HepG2 (cell line): ENCODE measurements around the gene DNAJC5. TPM values are rescaled to one million over a fixed set of nuclear protein-coding genes. Genes with fewer than 3 reads are reported as not detected.
A peak's percentile ranks its signal among the peaks of the same experiment; 100 is the strongest.

Experiments
- HDAC2 ChIP-seq: sonication (generic); formaldehyde crosslinking; IDR thresholded peaks from 2 replicates; pipeline ENCODE4 v1.4.0; 2020; ENCODE audit warnings: missing genetic modification reagents
- HNRNPLL ChIP-seq: fragments of 200-400 bp; formaldehyde crosslinking; IDR thresholded peaks from 2 replicates; pipeline ENCODE4 v1.6.1; 2017; ENCODE audit warnings: mild to moderate bottlenecking, low read depth, low read length; ENCODE audit not compliant: poor library complexity, severe bottlenecking
- MAF1 ChIP-seq: sonication (generic); formaldehyde crosslinking; IDR thresholded peaks from 2 replicates; pipeline ENCODE4 v1.5.0; 2020; ENCODE audit warnings: missing genetic modification reagents, borderline replicate concordance
- MTF1 ChIP-seq: sonication (generic); formaldehyde crosslinking; IDR thresholded peaks from 2 replicates; pipeline ENCODE4 v1.5.0; 2020; ENCODE audit warnings: missing genetic modification reagents
- SOX5 ChIP-seq: IDR thresholded peaks from 2 replicates; pipeline ENCODE4 v1.6.1; 2016; ENCODE audit warnings: borderline replicate concordance
- TAF1 ChIP-seq: sonication (generic); formaldehyde crosslinking; IDR thresholded peaks from 2 replicates; pipeline ENCODE4 v1.4.0; 2020; ENCODE audit warnings: missing genetic modification reagents
- TBL1XR1 ChIP-seq: fragments of 150-350 bp; IDR thresholded peaks from 2 replicates; pipeline ENCODE4 v1.6.1; 2014; ENCODE audit warnings: borderline replicate concordance, low read length; ENCODE audit not compliant: partially characterized antibody
- ZFYVE20 ChIP-seq: sonication (generic); formaldehyde crosslinking; IDR thresholded peaks from 2 replicates; pipeline ENCODE4 v1.8.0; 2023; ENCODE audit warnings: low read depth, mild to moderate bottlenecking, moderate library complexity, missing genetic modification reagents, borderline replicate concordance
- ZNF121 ChIP-seq: sonication (generic); formaldehyde crosslinking; IDR thresholded peaks from 2 replicates; pipeline ENCODE4 v1.5.0; 2020; ENCODE audit warnings: mild to moderate bottlenecking, missing genetic modification reagents
- ZNF124 ChIP-seq: sonication (generic); formaldehyde crosslinking; IDR thresholded peaks from 2 replicates; pipeline ENCODE4 v1.4.0; 2020; ENCODE audit warnings: missing genetic modification reagents
- ZNF274 ChIP-seq: sonication (generic); formaldehyde crosslinking; IDR thresholded peaks from 2 replicates; pipeline ENCODE4 v1.5.1; 2020; ENCODE audit warnings: mild to moderate bottlenecking, missing genetic modification reagents
- ZNF597 ChIP-seq: sonication (generic); formaldehyde crosslinking; IDR thresholded peaks from 2 replicates; pipeline ENCODE4 v1.5.0; 2020; ENCODE audit warnings: missing genetic modification reagents
- polyA plus RNA-seq, 8 experiments: library from polyadenylated mRNA; depleted of rRNA in 3 of 8; stranded (reverse) in 7 of 8; unstranded in 1 of 8; fragments of >200 nt; fragmentation: Illumina TruSeq in 4 of 8; extraction: Trizol in 4 of 8; gene quantifications; 2 replicates each; pipeline versions ENCODE4 v1.2.1 to v1.2.3, GENCODE V29; 2011 to 2016; ENCODE audit warnings: low read depth in 4 of 8, missing spikeins in 1 of 8, mixed read lengths in 1 of 8; ENCODE audit not compliant: insufficient read depth in 1 of 8
- total RNA-seq, 5 experiments: library from RNA; depleted of rRNA; stranded (reverse); fragments of >200 nt; fragmentation: Illumina TruSeq; extraction: Trizol; gene quantifications; 2 replicates each; pipeline ENCODE4 v1.2.3, GENCODE V29; 2016; ENCODE audit warnings: low read depth in 1 of 5
- TF ChIP-seq, protein P1 (sequence below), 2 experiments: sonication (generic) in 1 of 2; formaldehyde crosslinking in 1 of 2; IDR thresholded peaks; 2 replicates each; pipeline versions ENCODE4 v1.4.0 to v1.6.1; 2016 to 2020; ENCODE audit warnings: borderline replicate concordance in 1 of 2, low read depth in 1 of 2, mild to moderate bottlenecking in 1 of 2, missing genetic modification reagents in 1 of 2
- TF ChIP-seq, protein P2 (sequence below): sonication (generic); formaldehyde crosslinking; IDR thresholded peaks from 2 replicates; pipeline ENCODE4 v1.4.0; 2020; ENCODE audit warnings: mild to moderate bottlenecking, missing genetic modification reagents
- TF ChIP-seq, protein P3 (sequence below): sonication (generic); formaldehyde crosslinking; IDR thresholded peaks from 2 replicates; pipeline ENCODE4 v1.4.0; 2020; ENCODE audit warnings: mild to moderate bottlenecking, missing genetic modification reagents

Gene DNAJC5
- total and polyA plus RNA-seq, 2 of the 13 experiments (the other 11 are each of a cell fraction or from before 2014, with no cell fraction given), result 42.8 to 64.5 TPM

- TF ChIP-seq, protein P1, sequence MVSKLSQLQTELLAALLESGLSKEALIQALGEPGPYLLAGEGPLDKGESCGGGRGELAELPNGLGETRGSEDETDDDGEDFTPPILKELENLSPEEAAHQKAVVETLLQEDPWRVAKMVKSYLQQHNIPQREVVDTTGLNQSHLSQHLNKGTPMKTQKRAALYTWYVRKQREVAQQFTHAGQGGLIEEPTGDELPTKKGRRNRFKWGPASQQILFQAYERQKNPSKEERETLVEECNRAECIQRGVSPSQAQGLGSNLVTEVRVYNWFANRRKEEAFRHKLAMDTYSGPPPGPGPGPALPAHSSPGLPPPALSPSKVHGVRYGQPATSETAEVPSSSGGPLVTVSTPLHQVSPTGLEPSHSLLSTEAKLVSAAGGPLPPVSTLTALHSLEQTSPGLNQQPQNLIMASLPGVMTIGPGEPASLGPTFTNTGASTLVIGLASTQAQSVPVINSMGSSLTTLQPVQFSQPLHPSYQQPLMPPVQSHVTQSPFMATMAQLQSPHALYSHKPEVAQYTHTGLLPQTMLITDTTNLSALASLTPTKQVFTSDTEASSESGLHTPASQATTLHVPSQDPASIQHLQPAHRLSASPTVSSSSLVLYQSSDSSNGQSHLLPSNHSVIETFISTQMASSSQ (IDR thresholded peaks at IDR 0.05; ENCODE audit: low read depth), result peak; percentile 45; the same call in 1 of the 2 replicates
- TF ChIP-seq, protein P1 (CRISPR knock-in tag; IDR thresholded peaks at IDR 0.05; ENCODE audit: borderline replicate concordance), result peak; percentile 69
- peak; percentile 55 for TF ChIP-seq HNRNPLL
- TF ChIP-seq ZNF124 (CRISPR knock-in tag), result peak; percentile 85
- 0 out of 2 replicates have a peak, but pooled peaks have one; percentile 65 for TF ChIP-seq ZFYVE20 (CRISPR knock-in tag)
- TF ChIP-seq, protein P2, sequence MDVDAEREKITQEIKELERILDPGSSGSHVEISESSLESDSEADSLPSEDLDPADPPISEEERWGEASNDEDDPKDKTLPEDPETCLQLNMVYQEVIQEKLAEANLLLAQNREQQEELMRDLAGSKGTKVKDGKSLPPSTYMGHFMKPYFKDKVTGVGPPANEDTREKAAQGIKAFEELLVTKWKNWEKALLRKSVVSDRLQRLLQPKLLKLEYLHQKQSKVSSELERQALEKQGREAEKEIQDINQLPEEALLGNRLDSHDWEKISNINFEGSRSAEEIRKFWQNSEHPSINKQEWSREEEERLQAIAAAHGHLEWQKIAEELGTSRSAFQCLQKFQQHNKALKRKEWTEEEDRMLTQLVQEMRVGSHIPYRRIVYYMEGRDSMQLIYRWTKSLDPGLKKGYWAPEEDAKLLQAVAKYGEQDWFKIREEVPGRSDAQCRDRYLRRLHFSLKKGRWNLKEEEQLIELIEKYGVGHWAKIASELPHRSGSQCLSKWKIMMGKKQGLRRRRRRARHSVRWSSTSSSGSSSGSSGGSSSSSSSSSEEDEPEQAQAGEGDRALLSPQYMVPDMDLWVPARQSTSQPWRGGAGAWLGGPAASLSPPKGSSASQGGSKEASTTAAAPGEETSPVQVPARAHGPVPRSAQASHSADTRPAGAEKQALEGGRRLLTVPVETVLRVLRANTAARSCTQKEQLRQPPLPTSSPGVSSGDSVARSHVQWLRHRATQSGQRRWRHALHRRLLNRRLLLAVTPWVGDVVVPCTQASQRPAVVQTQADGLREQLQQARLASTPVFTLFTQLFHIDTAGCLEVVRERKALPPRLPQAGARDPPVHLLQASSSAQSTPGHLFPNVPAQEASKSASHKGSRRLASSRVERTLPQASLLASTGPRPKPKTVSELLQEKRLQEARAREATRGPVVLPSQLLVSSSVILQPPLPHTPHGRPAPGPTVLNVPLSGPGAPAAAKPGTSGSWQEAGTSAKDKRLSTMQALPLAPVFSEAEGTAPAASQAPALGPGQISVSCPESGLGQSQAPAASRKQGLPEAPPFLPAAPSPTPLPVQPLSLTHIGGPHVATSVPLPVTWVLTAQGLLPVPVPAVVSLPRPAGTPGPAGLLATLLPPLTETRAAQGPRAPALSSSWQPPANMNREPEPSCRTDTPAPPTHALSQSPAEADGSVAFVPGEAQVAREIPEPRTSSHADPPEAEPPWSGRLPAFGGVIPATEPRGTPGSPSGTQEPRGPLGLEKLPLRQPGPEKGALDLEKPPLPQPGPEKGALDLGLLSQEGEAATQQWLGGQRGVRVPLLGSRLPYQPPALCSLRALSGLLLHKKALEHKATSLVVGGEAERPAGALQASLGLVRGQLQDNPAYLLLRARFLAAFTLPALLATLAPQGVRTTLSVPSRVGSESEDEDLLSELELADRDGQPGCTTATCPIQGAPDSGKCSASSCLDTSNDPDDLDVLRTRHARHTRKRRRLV, result peak; percentile 79; the same call in 1 of the 2 replicates
- no peak for TF ChIP-seq MTF1 (CRISPR knock-in tag)
- peak; percentile 41; the same call in 1 of the 2 replicates for TF ChIP-seq TAF1 (CRISPR knock-in tag)
- no peak for TF ChIP-seq TBL1XR1
- TF ChIP-seq, protein P3, sequence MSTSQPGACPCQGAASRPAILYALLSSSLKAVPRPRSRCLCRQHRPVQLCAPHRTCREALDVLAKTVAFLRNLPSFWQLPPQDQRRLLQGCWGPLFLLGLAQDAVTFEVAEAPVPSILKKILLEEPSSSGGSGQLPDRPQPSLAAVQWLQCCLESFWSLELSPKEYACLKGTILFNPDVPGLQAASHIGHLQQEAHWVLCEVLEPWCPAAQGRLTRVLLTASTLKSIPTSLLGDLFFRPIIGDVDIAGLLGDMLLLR, result no peak
- peak; percentile 27; the same call in 1 of the 2 replicates for TF ChIP-seq SOX5 (CRISPR knock-in tag)
- peak; percentile 75; the same call in 1 of the 2 replicates for TF ChIP-seq ZNF274 (CRISPR knock-in tag)
- TF ChIP-seq ZNF121, result peak; percentile 75
- TF ChIP-seq HDAC2 (CRISPR knock-in tag), result peak; percentile 89
- TF ChIP-seq ZNF597 (CRISPR knock-in tag), result no peak
- TF ChIP-seq MAF1, result peak; percentile 82; the same call in 1 of the 2 replicates
Observed at GRCh38 chr20:63968928-63969760, 74.2 kb downstream of the DNAJC5 start (continued).
